Measurements from ENCODE around the gene POLR2H. TPM values are rescaled to one million over a fixed set of nuclear protein-coding genes. Genes with fewer than 3 reads are reported as not detected.

The POLR2H gene
- total RNA-seq, 2 donors from 2014 or later = 156 to 183 TPM

GRCh38 chr3:184341925-184342324 lies 19.6 kb upstream of the POLR2H start:
- no peak overlapping the region for H3K27ac Mint-ChIP-seq
- ATAC-seq (replicated peaks) = no peak
- H3K9me3 Mint-ChIP-seq = no peaks in the 10 kb centered on the region
- H3K36me3 Mint-ChIP-seq (ENCODE audit: low read depth) = no peaks in the 10 kb centered on the region
- no peak overlapping the region for H3K4me3 Mint-ChIP-seq
- no peaks in the 10 kb centered on the region for H3K27me3 Mint-ChIP-seq
- H3K4me1 Mint-ChIP-seq = peaks cover 21% of the 10 kb centered on the region

- no peak overlapping the region for H3K27ac Mint-ChIP-seq
- no peak for ATAC-seq (replicated peaks)
- H3K4me3 Mint-ChIP-seq = no peak overlapping the region
- no peaks in the 10 kb centered on the region for H3K9me3 Mint-ChIP-seq
- no peaks in the 10 kb centered on the region for H3K36me3 Mint-ChIP-seq (ENCODE audit: low read depth)
- H3K4me1 Mint-ChIP-seq = peaks cover 11% of the 10 kb centered on the region
- H3K27me3 Mint-ChIP-seq = no peaks in the 10 kb centered on the region
These were observed 18.2 kb upstream of the POLR2H start for GRCh38 chr3:184343200-184343876.

DNA sequence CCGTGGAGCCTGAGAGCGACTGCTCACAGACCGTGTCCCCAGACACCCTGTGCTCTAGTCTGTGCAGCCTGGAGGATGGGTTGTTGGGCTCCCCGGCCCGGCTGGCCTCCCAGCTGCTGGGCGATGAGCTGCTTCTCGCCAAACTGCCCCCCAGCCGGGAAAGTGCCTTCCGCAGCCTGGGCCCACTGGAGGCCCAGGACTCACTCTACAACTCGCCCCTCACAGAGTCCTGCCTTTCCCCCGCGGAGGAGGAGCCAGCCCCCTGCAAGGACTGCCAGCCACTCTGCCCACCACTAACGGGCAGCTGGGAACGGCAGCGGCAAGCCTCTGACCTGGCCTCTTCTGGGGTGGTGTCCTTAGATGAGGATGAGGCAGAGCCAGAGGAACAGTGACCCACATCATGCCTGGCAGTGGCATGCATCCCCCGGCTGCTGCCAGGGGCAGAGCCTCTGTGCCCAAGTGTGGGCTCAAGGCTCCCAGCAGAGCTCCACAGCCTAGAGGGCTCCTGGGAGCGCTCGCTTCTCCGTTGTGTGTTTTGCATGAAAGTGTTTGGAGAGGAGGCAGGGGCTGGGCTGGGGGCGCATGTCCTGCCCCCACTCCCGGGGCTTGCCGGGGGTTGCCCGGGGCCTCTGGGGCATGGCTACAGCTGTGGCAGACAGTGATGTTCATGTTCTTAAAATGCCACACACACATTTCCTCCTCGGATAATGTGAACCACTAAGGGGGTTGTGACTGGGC lies 16.8 kb upstream of the POLR2H start:
- H3K4me3 Mint-ChIP-seq = no peak overlapping the region
- H3K36me3 Mint-ChIP-seq (ENCODE audit: low read depth) = no peaks in the 10 kb centered on the region
- no peak for ATAC-seq (replicated peaks)

DNA sequence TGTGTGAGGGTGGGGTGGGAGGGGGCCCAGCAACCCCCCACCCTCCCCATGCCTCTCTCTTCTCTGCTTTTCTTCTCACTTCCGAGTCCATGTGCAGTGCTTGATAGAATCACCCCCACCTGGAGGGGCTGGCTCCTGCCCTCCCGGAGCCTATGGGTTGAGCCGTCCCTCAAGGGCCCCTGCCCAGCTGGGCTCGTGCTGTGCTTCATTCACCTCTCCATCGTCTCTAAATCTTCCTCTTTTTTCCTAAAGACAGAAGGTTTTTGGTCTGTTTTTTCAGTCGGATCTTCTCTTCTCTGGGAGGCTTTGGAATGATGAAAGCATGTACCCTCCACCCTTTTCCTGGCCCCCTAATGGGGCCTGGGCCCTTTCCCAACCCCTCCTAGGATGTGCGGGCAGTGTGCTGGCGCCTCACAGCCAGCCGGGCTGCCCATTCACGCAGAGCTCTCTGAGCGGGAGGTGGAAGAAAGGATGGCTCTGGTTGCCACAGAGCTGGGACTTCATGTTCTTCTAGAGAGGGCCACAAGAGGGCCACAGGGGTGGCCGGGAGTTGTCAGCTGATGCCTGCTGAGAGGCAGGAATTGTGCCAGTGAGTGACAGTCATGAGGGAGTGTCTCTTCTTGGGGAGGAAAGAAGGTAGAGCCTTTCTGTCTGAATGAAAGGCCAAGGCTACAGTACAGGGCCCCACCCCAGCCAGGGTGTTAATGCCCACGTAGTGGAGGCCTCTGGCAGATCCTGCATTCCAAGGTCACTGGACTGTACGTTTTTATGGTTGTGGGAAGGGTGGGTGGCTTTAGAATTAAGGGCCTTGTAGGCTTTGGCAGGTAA lies 16.0 kb upstream of the POLR2H start:
- Mint-ChIP-seq H3K9me3 (no peaks in the 10 kb centered on the region), H3K36me3 (ENCODE audit: low read depth) (no peaks in the 10 kb centered on the region)

More for the DNA sequence above, 16.8 kb upstream of the POLR2H start:
- Mint-ChIP-seq H3K9me3 (no peaks in the 10 kb centered on the region), H3K27ac (no peak overlapping the region), H3K4me1 (peaks cover 11% of the 10 kb centered on the region), H3K27me3 (no peaks in the 10 kb centered on the region)

GRCh38 chr3:184346480-184347190 lies 14.9 kb upstream of the POLR2H start:
- H3K9me3 Mint-ChIP-seq = no peaks in the 10 kb centered on the region

More for the DNA sequence above, 16.0 kb upstream of the POLR2H start:
- H3K4me1 Mint-ChIP-seq = peaks cover 11% of the 10 kb centered on the region
- peak; percentile 32 for ATAC-seq (replicated peaks)
- no peaks in the 10 kb centered on the region for H3K27me3 Mint-ChIP-seq
- H3K4me3 Mint-ChIP-seq = no peak overlapping the region
- H3K27ac Mint-ChIP-seq = peak overlapping the region; percentile 65

GRCh38 chr3:184347321-184348056 lies 14.0 kb upstream of the POLR2H start:
- H3K9me3 Mint-ChIP-seq = no peaks in the 10 kb centered on the region
- no peak overlapping the region for H3K4me3 Mint-ChIP-seq
- H3K36me3 Mint-ChIP-seq (ENCODE audit: low read depth) = no peaks in the 10 kb centered on the region
- no peak for ATAC-seq (replicated peaks)
- H3K27me3 Mint-ChIP-seq = no peaks in the 10 kb centered on the region
- peaks cover 4% of the 10 kb centered on the region for H3K4me1 Mint-ChIP-seq
- peak overlapping the region; percentile 56 for H3K27ac Mint-ChIP-seq

More at GRCh38 chr3:184346480-184347190, 14.9 kb upstream of the POLR2H start:
- Mint-ChIP-seq H3K27me3 (no peaks in the 10 kb centered on the region), H3K27ac (no peak overlapping the region), H3K4me3 (no peak overlapping the region), H3K4me1 (peaks cover 4% of the 10 kb centered on the region), H3K36me3 (ENCODE audit: low read depth) (no peaks in the 10 kb centered on the region)
- ATAC-seq (replicated peaks) = no peak

DNA sequence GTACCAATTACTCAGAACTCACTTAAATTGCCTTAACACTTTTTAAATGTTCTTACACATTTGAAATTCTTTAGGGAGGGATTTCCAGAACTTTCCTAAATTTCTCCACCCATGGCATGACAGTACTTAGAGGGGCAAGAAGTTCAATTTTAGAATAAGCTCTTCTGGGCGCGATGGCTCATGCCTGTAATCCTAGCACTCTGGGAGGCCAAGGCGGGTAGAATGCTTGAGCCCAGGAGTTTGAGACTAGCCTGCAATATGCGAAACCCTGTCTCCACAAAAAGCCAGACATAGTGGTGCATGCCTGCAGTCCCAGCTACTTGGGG lies 13.5 kb upstream of the POLR2H start:
- no peaks in the 10 kb centered on the region for H3K27me3 Mint-ChIP-seq
- no peaks in the 10 kb centered on the region for H3K36me3 Mint-ChIP-seq (ENCODE audit: low read depth)
- no peaks in the 10 kb centered on the region for H3K9me3 Mint-ChIP-seq
- ATAC-seq (replicated peaks) = no peak
- peaks cover 4% of the 10 kb centered on the region for H3K4me1 Mint-ChIP-seq
- no peak overlapping the region for H3K4me3 Mint-ChIP-seq
- peak overlapping the region; percentile 56 for H3K27ac Mint-ChIP-seq

DNA sequence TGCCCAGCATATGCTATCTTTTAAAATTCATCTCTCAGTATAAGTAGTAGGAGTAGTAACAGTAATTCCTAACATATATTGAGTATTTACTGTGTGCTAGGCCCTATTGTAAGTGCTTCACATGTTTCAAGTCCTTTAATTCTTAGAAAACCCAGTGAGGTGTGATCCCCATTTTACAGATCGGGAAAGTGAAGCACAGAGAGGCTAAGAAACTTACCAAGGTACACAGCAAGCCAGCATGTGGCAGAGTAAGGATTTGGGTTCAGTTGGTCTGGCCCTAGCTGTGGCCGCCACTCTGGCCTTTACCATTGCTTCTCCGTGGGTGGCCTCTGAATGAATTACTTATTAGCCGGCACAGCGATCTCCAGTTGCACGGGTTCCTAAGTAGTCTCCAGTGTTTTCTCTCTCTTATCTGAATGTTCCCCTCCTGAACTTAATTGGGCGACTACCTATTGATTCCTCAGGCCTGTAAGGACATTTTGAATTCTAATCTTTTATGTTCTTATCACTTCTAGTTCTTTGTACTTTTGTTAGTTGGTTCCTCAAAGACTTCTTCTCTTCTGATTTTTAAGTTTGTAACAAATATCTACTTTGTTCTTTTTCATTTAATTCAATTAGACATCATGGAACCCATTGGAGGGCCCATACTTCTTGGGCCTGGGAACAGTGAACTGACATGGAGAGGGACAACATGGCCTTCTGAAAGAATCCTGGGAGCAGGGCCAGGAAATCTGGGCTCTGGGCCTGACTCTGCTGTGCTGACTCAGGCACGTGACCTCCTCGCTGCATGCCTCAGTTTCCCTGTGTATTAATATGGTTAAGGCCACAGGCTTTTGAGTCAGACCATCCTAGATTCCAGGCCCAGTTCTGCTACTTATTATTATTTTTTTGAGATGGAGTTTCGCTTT lies 11.7 kb upstream of the POLR2H start:
- ATAC-seq (replicated peaks) = no peak
- Mint-ChIP-seq H3K9me3 (no peaks in the 10 kb centered on the region), H3K4me1 (peaks cover 4% of the 10 kb centered on the region), H3K27me3 (no peaks in the 10 kb centered on the region), H3K27ac (no peak overlapping the region), H3K36me3 (ENCODE audit: low read depth) (no peaks in the 10 kb centered on the region), H3K4me3 (no peak overlapping the region)

GRCh38 chr3:184350618-184351017 lies 10.9 kb upstream of the POLR2H start:
- Mint-ChIP-seq H3K9me3 (no peaks in the 10 kb centered on the region), H3K27ac (no peak overlapping the region), H3K4me3 (no peak overlapping the region), H3K36me3 (ENCODE audit: low read depth) (no peaks in the 10 kb centered on the region), H3K4me1 (peaks cover 1% of the 10 kb centered on the region), H3K27me3 (no peaks in the 10 kb centered on the region)
- no peak for ATAC-seq (replicated peaks)

DNA sequence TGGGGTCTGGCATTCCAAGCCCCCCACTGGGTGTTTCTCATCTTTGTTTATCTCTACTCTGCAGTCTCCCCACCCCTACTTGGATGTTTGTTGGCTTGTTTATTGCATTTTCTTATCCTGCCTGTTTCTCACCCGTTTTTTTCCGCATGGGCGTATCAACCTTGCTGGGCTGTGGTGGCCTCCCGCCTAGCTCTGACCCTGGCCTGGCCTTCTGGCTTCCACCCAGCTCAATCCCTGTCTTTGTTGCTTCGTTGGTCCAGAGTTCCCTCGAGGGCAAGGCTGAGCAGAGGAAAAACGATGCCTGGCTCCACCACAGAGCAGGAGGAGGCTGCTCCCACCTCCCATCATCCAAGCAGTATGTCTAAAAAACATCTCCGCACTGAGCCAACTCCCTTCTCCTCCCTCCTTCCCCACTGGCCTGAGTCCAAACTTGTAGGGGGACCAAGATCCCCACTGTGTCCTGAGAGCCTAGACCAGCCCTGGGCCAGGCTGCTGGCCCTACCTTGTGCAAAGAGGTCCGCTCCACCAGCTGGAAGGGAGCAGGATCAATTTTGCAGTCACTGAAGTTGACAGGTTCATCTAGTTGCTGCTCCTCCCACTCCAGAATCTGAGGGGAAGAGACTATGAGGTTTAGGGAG lies 9.9 kb upstream of the POLR2H start:
- ATAC-seq (replicated peaks) = no peak
- Mint-ChIP-seq H3K4me3 (no peak overlapping the region), H3K27ac (peak overlapping the region; percentile 75), H3K9me3 (no peaks in the 10 kb centered on the region), H3K36me3 (ENCODE audit: low read depth) (no peaks in the 10 kb centered on the region), H3K4me1 (no peaks in the 10 kb centered on the region), H3K27me3 (no peaks in the 10 kb centered on the region)

GRCh38 chr3:184352149-184352785 lies 9.2 kb upstream of the POLR2H start:
- Mint-ChIP-seq H3K27me3 (no peaks in the 10 kb centered on the region), H3K4me1 (no peaks in the 10 kb centered on the region), H3K4me3 (no peak overlapping the region), H3K36me3 (ENCODE audit: low read depth) (no peaks in the 10 kb centered on the region), H3K9me3 (no peaks in the 10 kb centered on the region), H3K27ac (peak overlapping the region; percentile 75)
- ATAC-seq (replicated peaks) = no peak

GRCh38 chr3:184352897-184353545 lies 8.5 kb upstream of the POLR2H start:
- H3K4me3 Mint-ChIP-seq = no peak overlapping the region
- H3K9me3 Mint-ChIP-seq = no peaks in the 10 kb centered on the region
- peak overlapping the region; percentile 75 for H3K27ac Mint-ChIP-seq
- H3K36me3 Mint-ChIP-seq (ENCODE audit: low read depth) = no peaks in the 10 kb centered on the region
- H3K4me1 Mint-ChIP-seq = no peaks in the 10 kb centered on the region
- H3K27me3 Mint-ChIP-seq = no peaks in the 10 kb centered on the region
- ATAC-seq (replicated peaks) = no peak

All from activated T-helper 17 cell treated with anti-CD3 and anti-CD28 coated beads, Interleukin-2, amount 50 U/mL, for 72 hours (primary cell).